IPS DF 4.7 (cell line): ENCODE results near the gene CYFIP1.
"Not testable (repeated sequence)": the region's sequence is repeated elsewhere in the genome, so short reads cannot be mapped to it uniquely, and the experiment has no call there.

ENCODE experiments used
- DNase-seq: peaks from one replicate; pipeline ENCODE4 v3.0.0-alpha.2; 2013; ENCODE audit warnings: low spot score; ENCODE audit errors: extremely low read depth

The CYFIP1 gene

GRCh38 chr15:22980189-22981050, at the start of gene CYFIP1:
Gene CYFIP1, minus strand, starts transcription at chr15:22980368. Its CDS starts 33,083 bp downstream, at chr15:22947285.
- DNase-seq: no peak

- DNase-seq: no peak
These were observed 46.0 kb upstream of the CYFIP1 start for GRCh38 chr15:23026218-23026617.

DNA sequence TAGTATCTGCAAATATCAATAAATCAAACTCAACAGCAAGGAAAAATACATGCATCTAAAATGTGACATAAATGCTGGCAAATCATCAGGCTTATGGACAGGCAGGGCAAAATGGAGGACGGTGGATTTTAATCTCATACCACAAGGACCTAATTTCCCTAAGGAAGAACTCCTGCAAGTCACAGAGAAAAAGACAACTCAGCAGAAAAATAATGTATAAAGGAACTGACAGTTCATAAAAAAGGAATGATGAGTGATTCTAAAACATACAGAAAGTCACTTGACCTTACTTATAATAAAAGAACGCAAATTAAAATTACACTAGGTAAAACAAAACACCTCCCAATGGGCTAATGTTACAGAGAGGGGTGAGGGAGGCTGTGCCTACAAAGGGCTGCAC, 42.0 kb upstream of the CYFIP1 start:
- DNase-seq: no peak

- DNase-seq: no peak
These were observed 34.3 kb upstream of the CYFIP1 start for GRCh38 chr15:23014394-23015000.

GRCh38 chr15:23013681-23014080, 33.5 kb upstream of the CYFIP1 start:
- DNase-seq: no peak

- DNase-seq: not testable (repeated sequence)
These were observed 32.4 kb upstream of the CYFIP1 start for GRCh38 chr15:23012616-23013015.

DNA sequence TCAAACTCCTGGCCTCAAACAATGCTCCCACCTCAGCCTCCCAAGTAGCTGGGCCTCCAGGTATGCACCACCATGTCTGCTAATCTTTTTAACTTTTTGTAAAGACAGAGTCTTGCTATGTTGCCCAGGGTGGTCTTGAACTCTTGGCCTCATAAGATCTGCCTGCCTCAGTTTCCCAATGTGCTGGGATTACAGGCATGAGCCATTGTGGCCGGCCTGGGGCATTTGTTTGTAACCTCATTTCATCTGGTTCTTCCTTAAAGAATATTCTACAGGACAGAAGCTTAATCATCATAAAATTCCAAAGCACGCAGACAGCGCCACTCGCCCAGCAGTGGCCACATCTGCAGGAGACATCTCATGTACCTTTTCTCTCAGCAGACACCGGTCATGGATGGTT, 23.6 kb upstream of the CYFIP1 start:
- DNase-seq: no peak

GRCh38 chr15:23002920-23003319, 22.8 kb upstream of the CYFIP1 start:
- no peak for DNase-seq

DNA sequence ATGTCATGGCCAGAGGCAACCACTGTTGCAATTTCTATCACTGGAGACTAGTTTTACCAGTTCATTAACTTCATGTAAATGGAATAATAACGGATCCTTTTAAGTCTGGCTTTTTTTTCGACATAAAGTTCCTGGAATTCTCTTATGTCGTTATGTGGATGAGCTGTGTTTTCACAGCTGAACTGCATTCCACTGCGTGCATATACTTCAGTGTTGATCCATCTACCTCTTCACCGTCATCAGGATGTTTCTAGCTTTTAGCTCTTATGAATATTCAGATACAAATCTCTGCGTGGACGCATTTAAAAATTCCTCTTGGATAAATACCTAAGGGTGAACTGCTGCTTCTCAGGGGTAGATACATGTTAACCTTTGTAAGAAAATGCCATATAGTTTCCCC, 15.6 kb upstream of the CYFIP1 start:
- DNase-seq: no peak

- DNase-seq: no peak
These were observed 11.8 kb upstream of the CYFIP1 start for GRCh38 chr15:22992024-22992326.

DNA sequence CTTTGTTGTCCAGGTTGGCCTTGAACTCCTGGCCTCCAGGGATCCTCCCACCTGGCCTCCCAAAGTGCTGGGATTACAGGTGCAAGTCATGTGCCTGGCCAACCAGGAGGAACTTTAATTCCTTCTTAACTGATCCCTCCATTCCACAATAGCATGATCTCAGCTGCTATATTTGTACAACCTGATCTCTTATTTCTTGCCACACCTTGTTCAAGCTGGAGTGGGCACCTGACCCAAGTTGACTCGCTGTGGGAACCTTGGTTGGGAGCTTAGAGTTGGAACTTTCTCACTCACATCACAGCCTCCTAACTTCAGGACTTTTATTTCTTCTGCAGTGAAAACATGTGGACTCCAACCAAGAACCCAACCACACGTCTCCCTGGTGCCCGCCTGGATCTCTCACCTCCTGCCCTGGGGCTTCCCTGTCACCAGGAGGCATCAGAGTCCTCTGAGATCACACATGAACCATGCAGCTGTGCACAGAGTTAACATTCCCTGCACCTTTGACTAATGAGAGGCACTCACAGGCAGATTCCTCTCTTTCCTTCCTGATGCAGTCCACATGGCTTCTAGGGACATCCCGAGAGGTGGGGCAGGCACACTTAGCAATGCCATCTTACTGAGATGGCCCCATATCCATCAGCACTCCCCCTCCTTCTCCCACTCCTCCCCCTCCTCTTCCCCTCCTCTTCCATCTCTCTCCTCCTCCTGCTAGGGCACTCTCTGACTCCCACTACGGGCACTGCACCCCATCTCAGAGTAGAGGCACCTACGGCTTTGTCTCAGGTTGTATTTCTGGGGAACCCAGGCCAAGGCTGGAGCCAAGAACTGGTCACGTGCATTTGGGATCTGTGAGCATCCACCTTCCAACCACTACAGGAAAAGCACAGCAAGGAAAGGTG, 9.7 kb upstream of the CYFIP1 start:
- DNase-seq: no peak

- DNase-seq: no peak
These were observed 8.6 kb upstream of the CYFIP1 start for GRCh38 chr15:22988811-22989210.

- not testable (repeated sequence) for DNase-seq
These were observed 1.8 kb upstream of the CYFIP1 start for GRCh38 chr15:22981931-22982330.

DNA sequence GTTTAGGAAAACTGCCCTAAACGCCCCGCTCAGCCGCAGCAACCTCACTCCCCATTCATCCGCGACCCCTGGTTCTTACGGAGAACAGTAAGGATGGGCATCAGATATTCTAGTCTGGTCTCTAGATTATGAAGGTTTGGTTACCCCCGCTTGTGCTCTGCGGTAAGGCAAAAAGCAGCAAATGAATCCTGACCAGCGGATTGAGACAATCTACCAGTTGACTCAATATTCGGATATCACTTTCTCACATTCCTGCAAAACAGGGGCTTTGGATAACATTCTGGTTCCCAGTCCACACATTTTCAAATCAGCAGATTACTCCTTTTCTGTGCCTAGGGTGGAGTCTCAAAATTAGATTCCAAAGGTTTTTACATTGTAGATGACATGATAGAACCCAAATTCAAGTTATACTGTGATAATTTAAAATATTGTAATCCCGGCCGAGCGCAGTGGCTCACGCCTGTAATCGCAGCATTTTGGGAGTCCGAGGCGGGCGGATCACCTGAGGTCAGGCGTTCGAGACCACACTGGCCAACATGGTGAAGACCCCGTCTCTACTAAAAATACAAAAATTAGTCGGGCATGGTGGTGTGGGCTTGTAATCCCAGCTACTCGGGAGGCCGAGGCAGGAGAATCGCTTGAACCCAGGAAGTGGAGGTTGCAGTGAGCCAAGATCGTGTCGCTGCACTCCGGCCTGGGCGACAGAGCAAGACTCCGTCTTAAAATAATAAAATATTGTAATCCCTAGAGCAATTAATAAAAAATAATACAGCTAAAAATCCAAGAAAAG, 1.1 kb upstream of the CYFIP1 start:
- DNase-seq: no peak

GRCh38 chr15:22979238-22980188, 655 bp downstream of the CYFIP1 start:
- DNase-seq: no peak

GRCh38 chr15:22978691-22979237, 1.4 kb downstream of the CYFIP1 start:
- DNase-seq: no peak

- no peak for DNase-seq
These were observed 5.4 kb downstream of the CYFIP1 start for GRCh38 chr15:22974745-22975144.

DNA sequence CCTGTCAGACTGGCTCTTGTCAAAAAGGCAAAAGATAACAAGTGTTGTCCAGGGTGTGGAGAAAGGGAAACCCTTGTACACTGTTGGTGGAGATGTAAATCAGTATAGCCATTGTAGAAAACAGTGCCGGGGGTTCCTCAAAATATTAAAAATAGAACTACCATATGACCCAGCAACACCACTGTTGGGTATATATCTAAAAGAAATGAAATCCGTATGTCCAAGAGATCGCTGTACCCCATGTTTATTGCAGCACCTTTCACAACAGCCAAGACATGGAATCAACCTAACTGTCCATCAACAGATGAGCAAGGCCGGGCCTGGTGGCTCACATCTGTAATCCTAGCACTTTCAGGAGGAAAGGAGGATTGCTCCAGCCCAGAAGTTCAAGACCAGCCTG, 6.2 kb downstream of the CYFIP1 start:
- no peak for DNase-seq

GRCh38 chr15:22973286-22973685, 6.9 kb downstream of the CYFIP1 start:
- DNase-seq: no peak

DNA sequence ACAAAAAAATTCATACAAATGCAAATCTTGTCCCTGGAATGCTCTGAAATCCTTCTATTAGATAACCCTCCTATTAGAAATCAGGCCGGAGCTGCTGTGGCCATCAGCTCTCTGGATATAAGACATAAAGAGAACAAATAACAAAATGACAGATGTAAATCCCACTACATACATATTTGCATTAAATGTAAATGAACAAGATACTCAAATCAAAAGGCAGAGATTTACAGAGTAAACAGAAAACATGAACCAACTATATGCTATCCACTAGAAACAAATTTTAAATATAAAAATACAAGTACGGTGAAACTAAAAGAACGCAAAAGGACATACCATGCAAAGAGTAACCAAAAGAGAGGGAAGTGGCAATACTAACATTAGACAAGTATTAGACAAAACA, 10.7 kb downstream of the CYFIP1 start:
- DNase-seq: no peak
